Measurements from ENCODE around the gene NAPA. TPM values are rescaled to one million over a fixed set of nuclear protein-coding genes. Genes with fewer than 3 reads are reported as not detected.

Gene NAPA
- polyA plus RNA-seq, 3 donors = 77.5 to 135 (median 111) TPM

DNA sequence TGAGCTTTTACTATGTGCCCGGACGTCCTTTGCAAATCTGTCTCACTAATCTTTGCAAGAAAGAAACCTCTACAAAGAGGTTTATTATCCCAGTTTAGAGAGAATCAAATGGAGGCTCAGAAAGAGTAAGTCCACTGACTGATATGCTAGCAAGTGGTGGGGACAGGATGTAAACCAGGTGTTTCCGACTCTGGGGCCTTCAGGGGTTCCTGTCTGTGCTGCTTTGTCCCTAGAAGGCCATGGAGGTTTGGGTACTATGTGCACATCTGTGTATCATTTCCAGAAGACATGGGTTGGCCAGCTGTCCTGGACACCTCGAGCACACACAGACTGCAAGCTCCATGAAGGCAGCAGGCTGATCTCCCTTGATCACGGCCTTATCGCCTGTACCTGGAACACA is 29.7 kb downstream of the NAPA start:
- Histone ChIP-seq H3K9me3 (replicated peaks in 1 of 2; ENCODE audit: control insufficient read depth in 1 of 2, insufficient read depth in 1 of 2, low read length in 2 of 2) (no peaks in the 10 kb centered on the region), H3K9ac (ENCODE audit: insufficient read depth, low read length, poor library complexity, severe bottlenecking) (no peak overlapping the region), H2AFZ (ENCODE audit: insufficient read depth, low read depth, low read length, poor library complexity, severe bottlenecking) (no peak overlapping the region), H3K27me3 (ENCODE audit: control insufficient read depth in 2 of 2, insufficient read depth in 2 of 2, low read length in 2 of 2) (no peaks in the 10 kb centered on the region), H3K4me1 (ENCODE audit: control insufficient read depth in 1 of 2, insufficient read depth in 2 of 2, low read length in 2 of 2) (peaks cover 14 to 20% of the 10 kb centered on the region in 2 donors), H4K20me1 (ENCODE audit: insufficient read depth, low read length) (no peaks in the 10 kb centered on the region), H3K4me2 (replicated peaks; ENCODE audit: extremely low read depth, low read length, poor library complexity, severe bottlenecking) (no peak overlapping the region), H3K4me3 (replicated peaks in 1 of 3; ENCODE audit: low read depth in 2 of 3, low read length in 3 of 3) (no peak overlapping the region), H3K79me2 (ENCODE audit: insufficient read depth, low read length) (no peaks in the 10 kb centered on the region), H3K36me3 (replicated peaks in 1 of 2; ENCODE audit: control insufficient read depth in 1 of 2, insufficient read depth in 2 of 2, low read length in 2 of 2) (peaks cover 20 to 23% of the 10 kb centered on the region in 2 donors), H3K27ac (ENCODE audit: low read depth in 1 of 2, low read length in 2 of 2) (no peak overlapping the region)
- H3K36me3 Mint-ChIP-seq = peaks cover 27 to 30% of the 10 kb centered on the region in 2 donors
- no peak overlapping the region for H3K4me3 Mint-ChIP-seq
- H3K4me1 Mint-ChIP-seq = peaks cover 32% of the 10 kb centered on the region
- DNase-seq = no peak
- H3K27ac Mint-ChIP-seq = peak overlapping the region in 3 of 7 donors; percentile 1 to 45 (median 18)
- intact Hi-C loops (cut with micrococcal nuclease) = loop anchor here in 1 of 2 donors (2.0 kb wide), 1 partner anchor 30 kb away; the partner anchor contains the start of gene NAPA
- peaks cover 0 to 3% (median 0%) of the 10 kb centered on the region in 7 donors for H3K9me3 Mint-ChIP-seq
- TF ChIP-seq, protein P1, sequence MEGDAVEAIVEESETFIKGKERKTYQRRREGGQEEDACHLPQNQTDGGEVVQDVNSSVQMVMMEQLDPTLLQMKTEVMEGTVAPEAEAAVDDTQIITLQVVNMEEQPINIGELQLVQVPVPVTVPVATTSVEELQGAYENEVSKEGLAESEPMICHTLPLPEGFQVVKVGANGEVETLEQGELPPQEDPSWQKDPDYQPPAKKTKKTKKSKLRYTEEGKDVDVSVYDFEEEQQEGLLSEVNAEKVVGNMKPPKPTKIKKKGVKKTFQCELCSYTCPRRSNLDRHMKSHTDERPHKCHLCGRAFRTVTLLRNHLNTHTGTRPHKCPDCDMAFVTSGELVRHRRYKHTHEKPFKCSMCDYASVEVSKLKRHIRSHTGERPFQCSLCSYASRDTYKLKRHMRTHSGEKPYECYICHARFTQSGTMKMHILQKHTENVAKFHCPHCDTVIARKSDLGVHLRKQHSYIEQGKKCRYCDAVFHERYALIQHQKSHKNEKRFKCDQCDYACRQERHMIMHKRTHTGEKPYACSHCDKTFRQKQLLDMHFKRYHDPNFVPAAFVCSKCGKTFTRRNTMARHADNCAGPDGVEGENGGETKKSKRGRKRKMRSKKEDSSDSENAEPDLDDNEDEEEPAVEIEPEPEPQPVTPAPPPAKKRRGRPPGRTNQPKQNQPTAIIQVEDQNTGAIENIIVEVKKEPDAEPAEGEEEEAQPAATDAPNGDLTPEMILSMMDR (IDR thresholded peaks at IDR 0.05) = no peak
- peaks cover 3 to 5% (median 5%) of the 10 kb centered on the region in 3 donors for H3K27me3 Mint-ChIP-seq (ENCODE audit: low read depth in 3 of 3)
- WGBS (ENCODE audit: insufficient coverage) = 64% methylated on average over 4 of the region's 6 CpGs

DNA sequence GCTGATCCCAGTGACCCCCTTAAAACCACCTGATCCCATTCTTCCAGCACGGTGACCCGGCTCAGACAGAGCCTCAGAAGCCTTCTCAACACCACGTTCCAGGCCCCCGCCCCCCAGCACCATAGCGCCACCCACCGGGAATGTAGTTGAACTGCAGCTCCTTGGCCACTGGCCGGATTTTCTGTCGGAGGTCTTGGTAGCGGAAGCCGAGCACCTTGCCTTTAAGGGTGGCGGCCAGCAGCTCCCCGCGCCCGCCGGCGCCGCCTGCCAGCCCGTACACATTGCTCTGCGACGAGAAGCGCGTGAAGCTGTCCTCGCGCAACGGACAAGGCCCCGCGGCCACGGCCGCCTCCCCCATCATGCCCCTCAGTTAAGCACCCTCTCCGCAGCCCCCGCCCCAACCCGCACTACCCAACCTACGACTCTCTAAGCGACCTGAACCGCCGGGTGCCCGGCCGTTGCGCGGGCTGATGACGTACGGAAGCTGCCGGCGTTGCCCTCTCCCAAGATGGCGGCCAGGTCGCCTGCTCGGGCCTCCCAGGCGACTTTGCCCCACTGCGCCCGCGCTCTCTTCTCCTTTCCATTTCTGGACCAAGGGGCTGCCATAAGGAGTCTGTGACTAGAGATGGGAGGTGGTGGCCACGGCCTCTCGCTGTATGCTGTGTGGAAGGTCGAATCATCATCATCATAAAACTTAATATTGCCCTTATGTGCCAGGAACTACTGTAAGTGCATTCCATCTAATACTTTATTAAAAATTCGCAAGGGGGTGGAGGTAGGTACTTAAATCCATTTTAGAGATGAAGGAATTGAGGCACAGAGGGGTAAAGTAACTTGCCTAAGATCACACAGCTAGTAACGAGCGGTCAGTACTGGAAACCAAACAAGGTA is 30.8 kb downstream of the NAPA start, which contains the start of gene KPTN:
Gene KPTN, minus strand, starts transcription at position 420 of the 891 bp plus-strand sequence. Its CDS starts 59 bp downstream, at position 361.
- no peaks in the 10 kb centered on the region for H3K9me3 ChIP-seq (replicated peaks in 1 of 2; ENCODE audit: control insufficient read depth in 1 of 2, insufficient read depth in 1 of 2, low read length in 2 of 2)
- H3K9ac ChIP-seq (ENCODE audit: insufficient read depth, low read length, poor library complexity, severe bottlenecking) = peak within 1 kb of the TSS; percentile 83
- H3K27me3 ChIP-seq (ENCODE audit: control insufficient read depth in 2 of 2, insufficient read depth in 2 of 2, low read length in 2 of 2) = no peaks in the 10 kb centered on the region
- H3K4me1 ChIP-seq (ENCODE audit: control insufficient read depth in 1 of 2, insufficient read depth in 2 of 2, low read length in 2 of 2) = peaks cover 14 to 20% of the 10 kb centered on the region in 2 donors
- Mint-ChIP-seq H3K4me3 (peak within 1 kb of the TSS; percentile 86 to 95), H3K27ac (peak within 1 kb of the TSS; percentile 95 to 100 (median 99)), H3K36me3 (peaks cover 16 to 19% of the 10 kb centered on the region in 2 donors), H3K27me3 (ENCODE audit: low read depth in 3 of 3) (peaks cover 6 to 8% (median 6%) of the 10 kb centered on the region in 3 donors), H3K9me3 (peaks cover 0 to 3% (median 0%) of the 10 kb centered on the region in 7 donors), H3K4me1 (peaks cover 35% of the 10 kb centered on the region)
- H3K27ac ChIP-seq (ENCODE audit: low read depth in 1 of 2, low read length in 2 of 2) = peak within 1 kb of the TSS; percentile 31 to 96
- 2% methylated on average over 46 of the region's 57 CpGs for WGBS (ENCODE audit: insufficient coverage)
- H3K36me3 ChIP-seq (replicated peaks in 1 of 2; ENCODE audit: control insufficient read depth in 1 of 2, insufficient read depth in 2 of 2, low read length in 2 of 2) = peaks cover 8 to 12% of the 10 kb centered on the region in 2 donors
- peak; percentile 89 to 93 (median 92) for DNase-seq
- peak within 1 kb of the TSS; percentile 89 for H2AFZ ChIP-seq (ENCODE audit: insufficient read depth, low read depth, low read length, poor library complexity, severe bottlenecking)
- H4K20me1 ChIP-seq (ENCODE audit: insufficient read depth, low read length) = no peaks in the 10 kb centered on the region
- peak within 1 kb of the TSS; percentile 59 to 89 (median 88) for H3K4me3 ChIP-seq (replicated peaks in 1 of 3; ENCODE audit: low read depth in 2 of 3, low read length in 3 of 3)
- TF ChIP-seq, protein P1 (IDR thresholded peaks at IDR 0.05) = peak; percentile 93
- intact Hi-C loops (cut with micrococcal nuclease) = loop anchor here (2.0 to 5.0 kb wide), 3 partner anchors 31 to 212 kb away; partner anchors contain the start of genes NAPA (in 2 of the 2) and INAFM1 (in 1 of the 2)
- peak within 1 kb of the TSS; percentile 86 for H3K4me2 ChIP-seq (replicated peaks; ENCODE audit: extremely low read depth, low read length, poor library complexity, severe bottlenecking)
- no peaks in the 10 kb centered on the region for H3K79me2 ChIP-seq (ENCODE audit: insufficient read depth, low read length)

Measured in CD14-positive monocyte (primary cell).